ENCODE data around the gene IQGAP2. TPM values are rescaled to one million over a fixed set of nuclear protein-coding genes. Genes with fewer than 3 reads are reported as not detected.

Gene IQGAP2
- total and polyA plus RNA-seq, 2 donors (not counting 1 experiment from before 2014, with no cell fraction given) = 8.1 to 15.0 TPM

DNA sequence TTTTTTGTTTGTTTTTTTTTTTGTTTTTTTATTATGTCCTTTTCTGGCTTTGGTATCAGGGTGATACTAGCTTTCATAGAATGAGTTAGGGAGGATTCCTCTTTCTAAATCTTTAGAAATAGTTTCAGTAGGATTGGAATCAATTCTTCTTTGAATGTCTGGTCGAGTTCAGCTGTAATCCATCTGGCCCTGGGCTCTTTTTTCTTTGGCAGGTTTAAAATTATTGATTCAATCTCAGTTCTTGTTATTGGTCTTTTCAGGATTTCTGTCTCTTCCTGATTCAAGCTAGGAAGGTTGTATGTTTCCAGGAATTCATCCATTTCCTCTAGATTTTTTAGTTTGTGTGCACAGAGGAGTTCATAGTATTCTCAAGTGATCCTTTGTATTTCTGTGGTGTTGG is 34.9 kb downstream of the IQGAP2 start:
- POLR2A ChIA-PET = no interaction called here

DNA sequence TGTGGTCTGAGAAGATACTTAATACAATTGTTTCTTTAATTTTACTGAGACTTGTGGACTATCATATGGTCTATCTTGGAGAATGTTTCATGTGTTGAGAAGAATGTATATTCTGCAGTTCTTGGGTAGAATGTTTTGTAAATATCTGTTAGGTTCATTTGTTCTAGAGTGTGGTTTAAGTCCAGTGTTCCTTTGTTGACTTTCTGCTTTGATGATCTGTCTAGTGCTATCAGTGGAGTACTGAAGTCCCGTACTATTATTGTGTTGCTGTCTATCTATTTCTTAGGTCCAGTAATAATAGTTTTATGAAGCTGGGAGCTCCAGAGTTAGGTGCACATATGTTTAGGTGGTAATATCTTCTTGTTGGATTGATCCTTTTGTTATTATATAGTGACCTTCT is 36.1 kb downstream of the IQGAP2 start:
- Mint-ChIP-seq H3K4me1 (no peaks in the 10 kb centered on the region), H3K9me3 (ENCODE audit: insufficient read depth) (peaks cover 5% of the 10 kb centered on the region), H3K4me3 (no peak overlapping the region), H3K27me3 (no peaks in the 10 kb centered on the region), H3K27ac (no peak overlapping the region)
- Histone ChIP-seq H3K4me3 (ENCODE audit: control extremely low read depth in 1 of 5, extremely low read depth in 1 of 5, insufficient read depth in 1 of 5, low read depth in 2 of 5, low read length in 4 of 5) (no peak overlapping the region), H3K9me3 (ENCODE audit: control extremely low read depth in 1 of 3, control insufficient read depth in 2 of 3, insufficient read depth in 1 of 3, low read length in 2 of 3) (peaks cover 3 to 15% (median 8%) of the 10 kb centered on the region in 3 donors), H4K20me1 (ENCODE audit: control insufficient read depth, insufficient read depth, low read length, poor library complexity, severe bottlenecking) (no peaks in the 10 kb centered on the region), H3K4me1 (ENCODE audit: control insufficient read depth in 2 of 2, insufficient read depth in 2 of 2, low read length in 2 of 2) (no peaks in the 10 kb centered on the region), H3K36me3 (replicated peaks in 1 of 2; ENCODE audit: control extremely low read depth in 1 of 2, control insufficient read depth in 1 of 2, extremely low read depth in 1 of 2, insufficient read depth in 2 of 2, low read length in 1 of 2) (no peaks in the 10 kb centered on the region), H3K27ac (ENCODE audit: low read length in 2 of 2) (no peak overlapping the region), H3K9ac (ENCODE audit: low read length) (no peak overlapping the region), H2AFZ (ENCODE audit: insufficient read depth, low read depth, low read length, poor library complexity, severe bottlenecking) (no peak overlapping the region), H3K4me2 (replicated peaks; ENCODE audit: low read depth, low read length, poor library complexity, severe bottlenecking) (no peak overlapping the region), H3K27me3 (replicated peaks in 1 of 4; ENCODE audit: control extremely low read depth in 1 of 4, control insufficient read depth in 3 of 4, insufficient read depth in 4 of 4, low read length in 3 of 4) (no peaks in the 10 kb centered on the region), H3K79me2 (ENCODE audit: control insufficient read depth, insufficient read depth, low read length) (peaks cover 26% of the 10 kb centered on the region)
- DNase-seq = no peak
- 100% methylated on average over 1 of the region's 1 CpG for WGBS (ENCODE audit: insufficient coverage)
- no peak for TF ChIP-seq EZH2 (IDR thresholded peaks at IDR 0.05; ENCODE audit: borderline replicate concordance, insufficient read depth, low read depth, low read length, poor library complexity, severe bottlenecking)
- TF ChIP-seq, protein P1, sequence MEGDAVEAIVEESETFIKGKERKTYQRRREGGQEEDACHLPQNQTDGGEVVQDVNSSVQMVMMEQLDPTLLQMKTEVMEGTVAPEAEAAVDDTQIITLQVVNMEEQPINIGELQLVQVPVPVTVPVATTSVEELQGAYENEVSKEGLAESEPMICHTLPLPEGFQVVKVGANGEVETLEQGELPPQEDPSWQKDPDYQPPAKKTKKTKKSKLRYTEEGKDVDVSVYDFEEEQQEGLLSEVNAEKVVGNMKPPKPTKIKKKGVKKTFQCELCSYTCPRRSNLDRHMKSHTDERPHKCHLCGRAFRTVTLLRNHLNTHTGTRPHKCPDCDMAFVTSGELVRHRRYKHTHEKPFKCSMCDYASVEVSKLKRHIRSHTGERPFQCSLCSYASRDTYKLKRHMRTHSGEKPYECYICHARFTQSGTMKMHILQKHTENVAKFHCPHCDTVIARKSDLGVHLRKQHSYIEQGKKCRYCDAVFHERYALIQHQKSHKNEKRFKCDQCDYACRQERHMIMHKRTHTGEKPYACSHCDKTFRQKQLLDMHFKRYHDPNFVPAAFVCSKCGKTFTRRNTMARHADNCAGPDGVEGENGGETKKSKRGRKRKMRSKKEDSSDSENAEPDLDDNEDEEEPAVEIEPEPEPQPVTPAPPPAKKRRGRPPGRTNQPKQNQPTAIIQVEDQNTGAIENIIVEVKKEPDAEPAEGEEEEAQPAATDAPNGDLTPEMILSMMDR (IDR thresholded peaks at IDR 0.05) = no peak
- ChIA-PET POLR2A (no interaction called here), CTCF (no interaction called here)
- intact Hi-C loops (cut with micrococcal nuclease) = no loop called here
- no peak for ATAC-seq (ENCODE audit: low read depth)

More for the DNA sequence above, 34.9 kb downstream of the IQGAP2 start:
- Histone ChIP-seq H3K9ac (ENCODE audit: low read length) (no peak overlapping the region), H3K36me3 (replicated peaks in 1 of 2; ENCODE audit: control extremely low read depth in 1 of 2, control insufficient read depth in 1 of 2, extremely low read depth in 1 of 2, insufficient read depth in 2 of 2, low read length in 1 of 2) (no peaks in the 10 kb centered on the region), H2AFZ (ENCODE audit: insufficient read depth, low read depth, low read length, poor library complexity, severe bottlenecking) (no peak overlapping the region), H3K27me3 (replicated peaks in 1 of 4; ENCODE audit: control extremely low read depth in 1 of 4, control insufficient read depth in 3 of 4, insufficient read depth in 4 of 4, low read length in 3 of 4) (no peaks in the 10 kb centered on the region), H3K79me2 (ENCODE audit: control insufficient read depth, insufficient read depth, low read length) (peaks cover 26% of the 10 kb centered on the region), H4K20me1 (ENCODE audit: control insufficient read depth, insufficient read depth, low read length, poor library complexity, severe bottlenecking) (no peaks in the 10 kb centered on the region), H3K27ac (ENCODE audit: low read length in 2 of 2) (no peak overlapping the region), H3K4me3 (ENCODE audit: control extremely low read depth in 1 of 5, extremely low read depth in 1 of 5, insufficient read depth in 1 of 5, low read depth in 2 of 5, low read length in 4 of 5) (no peak overlapping the region), H3K4me1 (ENCODE audit: control insufficient read depth in 2 of 2, insufficient read depth in 2 of 2, low read length in 2 of 2) (no peaks in the 10 kb centered on the region), H3K4me2 (replicated peaks; ENCODE audit: low read depth, low read length, poor library complexity, severe bottlenecking) (no peak overlapping the region), H3K9me3 (ENCODE audit: control extremely low read depth in 1 of 3, control insufficient read depth in 2 of 3, insufficient read depth in 1 of 3, low read length in 2 of 3) (peaks cover 3 to 15% (median 8%) of the 10 kb centered on the region in 3 donors)
- no peak for TF ChIP-seq EZH2 (IDR thresholded peaks at IDR 0.05; ENCODE audit: borderline replicate concordance, insufficient read depth, low read depth, low read length, poor library complexity, severe bottlenecking)
- TF ChIP-seq, protein P1 (IDR thresholded peaks at IDR 0.05) = no peak
- Mint-ChIP-seq H3K27ac (no peak overlapping the region), H3K27me3 (no peaks in the 10 kb centered on the region), H3K4me1 (no peaks in the 10 kb centered on the region), H3K9me3 (ENCODE audit: insufficient read depth) (peaks cover 5% of the 10 kb centered on the region), H3K4me3 (no peak overlapping the region)
- ATAC-seq (ENCODE audit: low read depth) (no peak), DNase-seq (no peak)
- WGBS (ENCODE audit: insufficient coverage) = no CpG with 5 or more reads among the region's 1 CpG
- intact Hi-C loops (cut with micrococcal nuclease) = no loop called here
- CTCF ChIA-PET = no interaction called here
